Astrocyte of the spinal cord (primary cell): ENCODE results near the gene LRRC46.

Source experiments
- DNase-seq: peaks from one replicate; pipeline ENCODE4 v3.0.0; 2011; ENCODE audit warnings: low read depth, low spot score
- H3K4me3 ChIP-seq: 2 replicates; pipeline ENCODE4 v1.5.1; 2011; ENCODE audit warnings: low read depth, mild to moderate bottlenecking, low read length, moderate library complexity
- in situ Hi-C: cut with HindIII; loops from 2 replicates; pipeline ENCODE4 v1.10.0; 2017; ENCODE audit warnings: low sequenced_read_pairs
- TF ChIP-seq, protein P1 (sequence below): IDR thresholded peaks from 2 replicates; pipeline ENCODE4 v1.5.1; 2012; ENCODE audit warnings: low read depth, mild to moderate bottlenecking, low read length, inconsistent platforms

The LRRC46 gene

DNA sequence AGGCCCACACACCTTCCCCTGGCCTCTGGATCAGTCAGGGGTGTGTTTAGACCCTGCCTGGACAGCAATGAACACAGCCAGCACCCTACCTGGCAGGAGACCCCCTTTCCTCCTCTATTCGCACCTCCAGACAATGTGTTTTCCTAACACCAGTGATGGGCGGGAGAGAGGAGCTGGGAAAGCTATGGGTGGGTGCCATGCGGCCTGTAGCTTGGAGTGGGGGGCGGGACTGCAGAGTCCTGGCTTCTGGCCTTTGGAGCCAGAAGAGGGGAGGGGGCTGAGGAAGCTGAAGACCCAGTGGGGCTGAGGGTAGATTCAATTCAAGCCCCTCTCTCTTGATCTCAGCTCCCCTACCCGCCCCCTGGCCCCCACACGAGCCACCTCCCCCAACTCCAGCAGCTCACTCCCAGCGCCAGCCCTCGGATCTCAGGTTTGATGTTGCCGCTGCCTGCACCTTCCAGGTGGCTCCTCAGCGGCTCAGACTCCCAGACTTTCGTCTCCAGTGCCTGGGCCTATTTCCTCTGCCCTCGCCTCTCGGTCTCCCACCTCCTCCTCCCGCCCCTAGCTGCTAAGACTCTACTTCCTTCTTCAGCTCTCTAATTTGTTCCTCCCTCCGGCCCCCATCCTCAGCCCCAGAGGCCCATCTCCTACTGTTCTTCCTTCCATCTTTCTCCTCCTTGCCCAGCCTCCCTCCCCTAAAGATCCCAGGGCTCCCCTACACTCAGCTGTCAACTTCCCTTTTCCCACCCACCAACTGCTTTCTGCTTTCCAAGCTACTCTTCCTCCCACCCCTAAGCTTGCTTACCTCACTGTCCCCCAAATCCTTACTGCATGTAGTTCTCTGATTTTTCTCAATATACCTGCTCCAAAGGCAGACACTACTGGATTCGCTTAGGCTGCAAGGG, 26.3 kb downstream of the LRRC46 start:
- in situ Hi-C loops, result no loop called here

GRCh38 chr17:47860386-47860785, 28.9 kb downstream of the LRRC46 start:
- DNase-seq, result no peak
- H3K4me3 ChIP-seq, result no peak overlapping the region
- in situ Hi-C loops, result no loop called here
- TF ChIP-seq, protein P1, sequence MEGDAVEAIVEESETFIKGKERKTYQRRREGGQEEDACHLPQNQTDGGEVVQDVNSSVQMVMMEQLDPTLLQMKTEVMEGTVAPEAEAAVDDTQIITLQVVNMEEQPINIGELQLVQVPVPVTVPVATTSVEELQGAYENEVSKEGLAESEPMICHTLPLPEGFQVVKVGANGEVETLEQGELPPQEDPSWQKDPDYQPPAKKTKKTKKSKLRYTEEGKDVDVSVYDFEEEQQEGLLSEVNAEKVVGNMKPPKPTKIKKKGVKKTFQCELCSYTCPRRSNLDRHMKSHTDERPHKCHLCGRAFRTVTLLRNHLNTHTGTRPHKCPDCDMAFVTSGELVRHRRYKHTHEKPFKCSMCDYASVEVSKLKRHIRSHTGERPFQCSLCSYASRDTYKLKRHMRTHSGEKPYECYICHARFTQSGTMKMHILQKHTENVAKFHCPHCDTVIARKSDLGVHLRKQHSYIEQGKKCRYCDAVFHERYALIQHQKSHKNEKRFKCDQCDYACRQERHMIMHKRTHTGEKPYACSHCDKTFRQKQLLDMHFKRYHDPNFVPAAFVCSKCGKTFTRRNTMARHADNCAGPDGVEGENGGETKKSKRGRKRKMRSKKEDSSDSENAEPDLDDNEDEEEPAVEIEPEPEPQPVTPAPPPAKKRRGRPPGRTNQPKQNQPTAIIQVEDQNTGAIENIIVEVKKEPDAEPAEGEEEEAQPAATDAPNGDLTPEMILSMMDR, result no peak

More for the DNA sequence above, 26.3 kb downstream of the LRRC46 start:
- no peak overlapping the region for H3K4me3 ChIP-seq
- TF ChIP-seq, protein P1, result no peak
- no peak for DNase-seq

DNA sequence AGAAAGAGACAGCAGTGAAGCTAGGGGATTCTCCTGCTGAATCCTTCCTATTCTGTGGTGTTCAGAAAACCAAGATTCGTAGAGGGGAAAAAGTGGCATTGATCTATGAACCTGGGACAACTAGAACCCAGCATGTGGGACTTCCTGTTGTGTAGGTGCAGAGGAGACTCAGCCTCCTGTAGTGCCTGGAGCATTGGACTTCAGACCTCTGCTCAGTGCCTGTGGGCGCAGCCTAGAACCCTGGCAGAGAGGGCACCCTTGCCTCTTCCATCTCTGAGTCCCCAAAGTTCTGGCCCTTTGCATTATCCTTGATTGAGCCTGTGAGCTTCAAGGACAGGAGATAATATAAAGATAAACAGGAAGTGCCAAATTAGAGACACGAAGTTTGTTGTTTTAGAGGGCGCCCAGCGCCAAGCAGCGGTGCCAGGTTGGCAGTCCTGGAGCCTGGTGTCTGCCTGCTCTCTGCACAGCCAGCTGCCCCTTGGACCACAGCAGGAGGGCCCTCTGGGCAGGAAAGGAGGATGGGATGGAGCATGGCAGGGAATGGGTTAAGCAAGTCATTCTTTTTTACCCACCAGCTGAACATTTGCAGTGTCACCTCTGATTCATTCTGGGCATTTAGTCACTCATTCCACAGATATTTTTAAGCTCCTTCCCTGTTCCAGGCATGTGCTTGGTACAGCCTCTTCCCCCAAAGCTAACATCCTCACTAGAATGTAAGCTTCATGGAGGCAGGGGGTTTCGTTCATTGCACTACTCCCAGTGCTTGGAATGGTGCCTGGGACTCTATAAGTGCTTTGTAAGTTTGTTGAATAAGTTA, 31.4 kb downstream of the LRRC46 start:
- TF ChIP-seq, protein P1, result no peak
- in situ Hi-C loops, result no loop called here
- DNase-seq, result peak; percentile 57
- no peak overlapping the region for H3K4me3 ChIP-seq

GRCh38 chr17:47864791-47865216, 33.3 kb downstream of the LRRC46 start:
- TF ChIP-seq, protein P1, result no peak
- H3K4me3 ChIP-seq, result no peak overlapping the region
- in situ Hi-C loops, result no loop called here
- no peak for DNase-seq

- H3K4me3 ChIP-seq, result no peak overlapping the region
- DNase-seq, result no peak
- in situ Hi-C loops, result no loop called here
- TF ChIP-seq, protein P1, result no peak
These were observed 35.5 kb downstream of the LRRC46 start for GRCh38 chr17:47866941-47867340.

DNA sequence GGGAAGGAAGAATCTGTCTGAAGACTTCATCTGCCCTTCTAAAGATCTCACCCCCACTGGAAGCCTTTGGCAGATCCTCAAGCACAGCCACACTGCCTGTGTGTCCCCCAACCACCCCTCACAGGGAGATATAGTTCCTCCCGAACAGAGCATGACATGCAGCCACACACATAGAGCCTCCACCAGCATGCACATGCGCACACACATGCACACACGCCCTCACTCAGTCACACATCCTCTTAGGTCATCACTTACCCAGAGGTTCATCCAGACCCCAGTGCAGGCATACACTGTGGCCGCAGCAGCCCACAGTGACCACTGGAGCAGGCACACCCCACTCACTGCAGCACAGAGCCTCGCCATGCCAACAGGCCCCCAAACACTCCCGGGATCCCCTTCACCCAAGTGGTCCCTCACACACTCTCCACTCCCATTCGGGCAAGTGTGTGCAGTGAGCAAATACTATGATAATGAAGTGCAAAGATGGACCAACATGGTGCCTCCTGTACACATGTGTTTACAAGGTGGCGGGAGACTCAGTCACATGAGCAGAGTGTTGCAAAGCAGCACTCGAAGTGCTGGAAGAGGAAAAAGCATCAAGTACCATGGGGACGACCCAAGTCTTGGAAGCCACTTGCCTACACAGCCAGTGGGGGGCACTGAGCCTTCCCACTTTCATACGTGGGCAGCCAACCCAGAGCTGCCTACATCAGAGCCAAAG, 36.5 kb downstream of the LRRC46 start:
- H3K4me3 ChIP-seq, result no peak overlapping the region
- DNase-seq, result no peak
- TF ChIP-seq, protein P1, result no peak
- in situ Hi-C loops, result no loop called here
